SKM-1 (cell line): Measurements from ENCODE around the gene UQCR10.

Source experiments
- DNase-seq: peaks from one replicate; lab custom pipeline; 2025; ENCODE audit not compliant: unreplicated experiment; lab: John Stamatoyannopoulos, UW

UQCR10 gene

DNA sequence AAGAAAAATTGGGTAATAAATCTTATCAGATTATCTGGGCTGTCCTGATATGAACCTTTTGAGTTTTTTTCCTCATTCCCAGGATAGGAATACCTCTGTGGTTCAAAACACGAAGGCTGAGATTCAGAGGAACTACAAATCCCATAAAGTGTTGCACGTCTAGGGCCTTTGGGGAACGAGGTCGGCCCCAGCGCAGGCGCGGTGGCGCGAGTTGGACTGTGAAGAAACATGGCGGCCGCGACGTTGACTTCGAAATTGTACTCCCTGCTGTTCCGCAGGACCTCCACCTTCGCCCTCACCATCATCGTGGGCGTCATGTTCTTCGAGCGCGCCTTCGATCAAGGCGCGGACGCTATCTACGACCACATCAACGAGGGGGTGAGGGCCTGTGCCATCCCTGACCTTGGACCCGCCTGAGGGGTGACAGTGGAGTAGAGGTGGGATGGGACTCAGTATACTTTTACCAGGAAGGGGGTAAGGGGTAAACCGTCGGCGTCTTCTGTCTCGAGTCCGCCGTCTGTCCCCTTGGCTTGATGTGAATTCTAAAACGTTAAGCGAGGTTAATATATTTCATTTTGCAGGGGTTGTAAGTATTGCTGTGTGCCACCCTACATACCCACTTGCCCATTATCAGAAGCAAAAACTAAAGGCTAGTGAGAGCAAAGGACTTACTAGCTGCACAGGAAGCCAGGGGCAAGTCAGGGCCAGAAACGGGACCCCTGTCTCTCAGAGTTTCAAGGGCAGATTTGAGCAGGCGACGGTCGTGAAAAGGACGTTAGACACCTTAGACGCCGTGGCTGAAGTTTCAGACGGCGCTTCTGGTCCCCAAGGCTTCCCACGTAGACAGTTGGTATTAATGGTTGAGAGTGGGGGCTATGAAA is at the start of gene UQCR10:
TSS of gene UQCR10 (plus strand) at position 199 of the 881 bp plus-strand sequence. CDS start at position 229, 30 bp downstream.
- peak; percentile 94 for DNase-seq

DNA sequence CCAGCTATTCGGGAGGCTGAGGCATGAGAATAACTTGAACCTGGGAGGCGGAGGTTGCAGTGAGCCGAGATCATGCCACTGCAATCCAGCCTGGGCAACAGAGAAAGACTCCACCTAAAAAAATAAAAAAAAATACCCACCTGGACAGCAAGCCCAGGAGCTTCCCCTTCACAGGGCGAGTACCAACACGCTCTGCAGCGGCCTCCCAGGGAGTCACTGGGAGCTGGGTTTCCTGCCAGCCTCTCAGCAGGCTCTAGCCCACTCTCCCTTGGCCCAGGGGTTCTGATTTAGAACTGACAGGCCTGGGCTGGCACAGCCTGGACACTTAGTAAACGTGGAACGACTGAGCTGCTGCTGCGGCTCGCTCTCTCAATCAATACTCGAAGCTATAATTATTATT is 49.4 kb upstream of the UQCR10 start:
- no peak for DNase-seq

DNA sequence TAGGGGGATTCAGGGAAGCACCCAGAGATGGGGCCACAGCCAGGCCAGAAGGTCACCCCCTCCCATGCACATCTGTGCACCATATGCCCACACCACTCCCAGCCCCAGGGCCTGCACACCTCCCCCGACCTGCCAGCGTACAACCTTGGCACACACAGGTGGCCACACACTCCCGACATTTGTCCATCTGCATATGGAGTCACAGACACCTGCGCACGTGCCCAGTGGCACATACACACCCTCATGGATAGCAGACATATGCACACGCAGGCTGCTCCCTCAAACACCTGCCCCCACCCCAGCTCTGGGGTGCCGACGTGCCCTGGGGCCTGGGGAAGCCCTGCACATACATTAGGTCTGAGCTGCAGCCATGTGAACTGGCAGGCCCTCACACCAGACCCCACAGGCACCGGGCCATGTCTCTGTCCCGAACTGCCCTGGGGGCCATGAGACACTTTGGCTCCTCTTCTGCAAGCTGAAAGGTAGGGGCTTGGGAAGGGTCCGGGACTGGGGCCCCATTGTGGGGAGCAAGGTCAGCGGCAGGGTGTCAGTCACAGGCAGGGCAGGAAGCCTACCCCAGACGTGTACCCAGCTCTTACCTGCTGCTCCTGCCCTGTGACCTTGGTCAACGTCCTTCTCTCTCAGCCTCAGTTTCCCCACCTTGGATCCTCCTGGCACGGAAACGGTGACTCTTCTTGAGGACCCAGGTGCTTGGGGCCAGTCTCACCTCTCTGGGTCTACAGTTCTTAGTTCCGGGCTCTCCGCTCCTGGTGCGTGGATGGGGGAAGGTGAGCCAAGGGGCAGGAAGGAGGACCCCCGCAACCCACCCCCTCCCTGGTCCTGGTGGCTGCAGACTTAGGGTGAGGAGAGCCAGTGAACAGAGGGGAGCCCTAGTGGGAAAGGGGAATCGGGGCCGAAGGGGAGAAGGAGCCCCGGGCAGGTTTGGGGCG is 47.9 kb upstream of the UQCR10 start:
- no peak for DNase-seq

DNA sequence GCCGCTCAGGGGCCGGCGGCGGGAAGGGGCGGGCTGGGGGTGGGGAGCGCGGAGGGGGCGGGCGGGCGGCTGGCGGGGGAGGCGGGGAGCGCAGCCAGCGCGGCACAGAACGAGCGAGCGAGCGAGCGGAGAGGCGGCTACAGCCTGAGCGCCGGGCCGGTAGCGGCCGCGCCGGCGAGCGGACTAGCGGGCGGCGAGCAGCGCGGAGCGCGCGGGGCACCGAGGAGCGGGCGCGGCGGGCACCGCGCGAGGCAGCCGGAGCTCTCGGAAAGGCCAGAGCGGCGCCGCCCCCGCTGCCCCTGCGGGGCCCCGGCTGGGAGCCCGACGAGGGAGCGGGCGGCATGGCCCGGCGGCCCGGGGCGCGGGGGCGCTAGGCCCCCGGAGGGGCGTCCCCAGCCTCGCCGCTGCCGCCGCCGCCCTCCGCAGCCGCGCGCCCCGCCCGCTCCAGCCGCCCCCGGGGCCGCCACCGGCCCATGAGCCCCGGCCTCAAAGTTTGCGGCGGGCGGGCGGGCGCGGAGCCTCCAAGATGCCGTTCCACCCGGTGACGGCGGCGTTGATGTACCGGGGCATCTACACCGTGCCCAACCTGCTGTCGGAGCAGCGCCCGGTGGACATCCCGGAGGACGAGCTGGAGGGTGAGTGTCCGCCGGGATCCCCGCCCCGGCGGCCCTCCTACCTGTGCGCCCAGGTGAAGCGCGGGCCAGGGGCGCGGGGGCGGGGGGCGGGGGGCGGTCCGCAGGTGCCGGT is 47.1 kb upstream of the UQCR10 start, which contains the start of gene CABP7:
TSS of gene CABP7 (plus strand) at position 105 of the 747 bp plus-strand sequence. CDS start at position 527, 422 bp downstream.
- DNase-seq, result no peak

DNA sequence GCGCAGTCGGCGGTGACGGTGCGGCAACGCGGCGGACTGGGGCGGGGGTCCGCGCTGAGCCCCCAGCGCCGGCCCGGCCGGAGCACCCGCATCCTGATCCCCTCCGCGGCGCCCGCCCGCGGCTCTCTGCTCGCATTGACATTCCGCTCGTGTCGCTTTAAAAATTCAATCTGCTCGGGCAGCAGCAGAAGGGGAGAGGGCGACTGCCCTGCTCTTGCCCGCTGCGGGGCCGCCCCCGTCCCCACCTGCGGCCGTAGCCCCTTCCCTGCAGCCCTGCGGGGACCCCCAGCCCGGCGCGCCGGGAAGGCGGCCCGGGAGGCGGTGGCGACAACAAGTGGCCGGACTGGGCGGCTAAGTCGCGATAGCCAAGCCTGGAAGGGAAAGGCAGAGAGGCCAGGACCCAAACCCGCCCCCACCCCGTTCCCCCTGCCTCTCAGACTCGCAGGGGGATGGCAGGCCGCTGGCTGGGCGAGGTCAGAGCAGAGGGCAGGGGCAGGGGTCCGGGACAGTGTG is 46.3 kb upstream of the UQCR10 start:
- no peak for DNase-seq

DNA sequence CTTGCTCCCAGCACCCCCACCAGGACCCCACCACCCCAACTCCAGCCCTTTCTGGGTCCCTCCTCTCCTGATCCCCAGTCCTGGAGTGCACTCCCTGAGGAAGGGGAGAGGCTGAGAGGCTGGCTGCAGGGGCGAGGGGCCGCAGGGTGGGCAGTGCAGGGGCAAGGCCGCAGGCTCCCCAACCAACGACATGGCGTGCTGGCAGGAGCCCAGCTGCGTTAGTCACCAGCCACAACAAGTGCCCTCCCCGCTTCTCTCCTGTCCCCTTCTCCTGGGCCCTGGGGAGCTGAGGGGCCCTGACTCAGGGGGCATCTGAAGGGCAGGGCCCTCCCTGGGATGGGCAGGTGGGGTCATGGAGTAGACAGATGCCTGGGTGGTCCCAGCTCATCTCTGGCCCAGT is 45.0 kb upstream of the UQCR10 start:
- no peak for DNase-seq

DNA sequence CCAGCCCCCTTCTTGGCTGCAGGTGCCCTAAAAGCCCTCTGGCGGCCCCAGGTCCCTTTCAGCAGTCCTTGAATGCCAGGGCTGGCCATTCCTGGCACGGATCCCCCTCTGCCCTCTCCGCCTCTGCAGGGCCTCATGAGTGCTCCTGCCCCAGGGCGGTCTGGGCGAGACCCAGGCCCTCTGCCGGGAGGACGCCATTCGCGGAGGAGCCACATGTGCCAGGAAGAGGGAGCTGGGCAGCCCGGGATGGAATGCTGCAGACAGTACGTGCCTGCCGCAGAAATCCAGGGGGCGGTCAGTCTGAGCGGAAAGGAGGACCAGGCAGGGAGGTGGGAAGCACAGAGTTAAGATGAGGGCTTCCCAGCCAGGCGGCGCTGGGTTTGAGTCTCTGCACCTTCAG is 44.6 kb upstream of the UQCR10 start:
- no peak for DNase-seq

DNA sequence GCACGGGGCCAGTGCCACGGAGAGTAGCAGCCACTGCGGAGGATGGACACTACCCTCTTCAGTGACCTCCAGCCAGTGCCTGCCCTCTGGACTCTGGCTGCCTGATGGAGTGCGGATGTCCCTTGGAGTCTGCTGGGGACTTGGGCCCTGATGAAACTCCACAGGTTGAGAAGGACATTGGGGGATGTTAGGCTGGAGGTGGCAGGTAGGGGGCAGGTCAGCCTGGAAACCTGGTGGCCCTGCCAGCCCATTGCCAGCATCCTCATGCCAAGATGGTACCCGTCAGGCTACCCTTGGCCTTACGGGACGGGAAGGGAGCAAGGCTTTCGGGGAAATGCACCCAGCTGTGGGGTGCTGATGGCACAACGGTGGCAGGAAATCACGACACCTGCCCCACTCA is 43.4 kb upstream of the UQCR10 start:
- DNase-seq, result no peak

DNA sequence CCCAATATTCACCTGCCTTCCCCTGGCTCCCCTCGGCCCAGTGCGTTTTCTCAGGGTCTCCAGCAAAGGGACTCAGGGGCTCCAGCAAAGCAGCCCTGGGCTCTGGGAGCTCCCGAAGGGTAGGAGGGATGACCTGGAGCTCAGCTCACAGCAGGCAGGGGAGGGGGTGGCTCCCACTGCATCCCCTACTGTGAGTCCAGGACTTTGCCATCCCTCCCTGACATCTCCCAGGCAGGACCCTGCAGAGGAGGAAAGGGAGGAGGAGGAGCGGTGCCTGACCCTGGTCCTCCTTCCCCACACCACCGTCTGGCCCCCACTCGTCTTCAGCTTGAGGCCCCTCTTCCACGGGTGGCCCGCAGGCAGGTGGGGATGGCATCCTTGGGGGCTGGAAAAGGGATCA is 42.3 kb upstream of the UQCR10 start:
- no peak for DNase-seq

DNA sequence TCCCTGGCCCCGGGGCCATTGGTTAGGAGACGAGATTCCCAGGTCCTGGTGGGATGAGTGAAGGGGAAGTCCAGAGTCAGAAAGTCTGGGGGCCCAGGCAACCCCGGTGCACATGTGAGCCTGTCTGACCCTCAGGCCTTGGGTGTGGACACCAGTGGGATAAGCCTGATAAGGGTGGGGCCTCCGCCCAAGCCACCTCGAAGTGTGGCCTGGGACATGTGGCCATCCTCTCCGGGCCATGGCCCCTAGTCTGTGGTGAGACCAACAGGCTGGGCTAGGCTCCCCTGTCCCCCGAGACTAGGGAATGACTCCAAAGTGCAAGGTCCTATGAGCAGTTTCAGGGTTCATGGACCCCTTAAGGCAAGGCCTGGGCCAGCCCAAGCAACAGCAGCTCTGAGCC is 41.1 kb upstream of the UQCR10 start:
- no peak for DNase-seq

DNA sequence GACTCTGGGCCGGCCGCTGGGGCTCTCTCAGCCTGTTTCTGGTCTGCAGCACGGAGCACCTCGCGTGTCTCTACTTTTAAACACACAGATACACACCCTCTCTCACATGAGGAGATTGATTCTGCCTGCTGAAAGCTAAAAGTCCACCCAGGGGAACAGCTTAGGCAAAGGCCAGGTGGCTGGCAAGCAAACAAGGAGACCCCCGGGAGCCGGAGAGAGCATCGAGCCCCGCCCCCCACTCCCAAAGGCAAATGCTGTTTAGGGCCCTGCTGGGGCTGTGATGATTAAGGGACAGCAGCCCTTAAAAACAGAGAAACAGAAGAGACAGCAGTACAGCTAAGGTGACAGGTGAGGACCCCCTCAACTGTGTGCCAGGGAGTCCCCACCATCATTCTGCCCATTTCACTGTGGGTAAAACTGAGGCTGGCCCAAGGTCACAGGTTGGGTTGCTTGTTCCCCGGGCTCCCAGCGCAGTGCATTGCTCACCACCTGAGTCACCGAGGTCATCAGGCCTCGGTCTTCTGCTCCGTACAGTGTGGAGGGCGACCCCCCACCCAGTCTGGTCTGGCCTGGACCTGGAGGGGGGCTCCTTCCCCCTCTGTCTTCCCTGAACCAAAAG is 40.5 kb upstream of the UQCR10 start:
- DNase-seq, result no peak

DNA sequence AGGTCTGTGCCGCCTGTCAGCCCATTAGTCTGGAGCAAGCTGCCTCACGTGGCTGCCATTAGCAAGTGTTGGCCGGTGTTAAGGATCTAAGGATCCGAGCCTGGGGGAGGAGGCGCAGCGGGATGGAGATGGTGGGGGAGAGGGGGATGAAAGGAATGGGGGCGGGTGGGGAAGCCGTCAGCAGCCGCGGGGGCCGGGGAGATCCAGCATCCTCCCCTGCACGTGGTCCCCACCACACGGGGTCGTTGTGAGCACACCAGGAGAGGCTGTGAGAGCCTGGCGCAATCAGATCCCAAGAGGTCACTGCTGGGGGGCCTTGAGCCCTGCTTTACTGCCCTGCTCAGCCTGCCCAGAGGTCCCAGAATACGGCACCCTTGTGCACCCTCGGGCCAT is 40.0 kb upstream of the UQCR10 start:
- DNase-seq, result no peak

DNA sequence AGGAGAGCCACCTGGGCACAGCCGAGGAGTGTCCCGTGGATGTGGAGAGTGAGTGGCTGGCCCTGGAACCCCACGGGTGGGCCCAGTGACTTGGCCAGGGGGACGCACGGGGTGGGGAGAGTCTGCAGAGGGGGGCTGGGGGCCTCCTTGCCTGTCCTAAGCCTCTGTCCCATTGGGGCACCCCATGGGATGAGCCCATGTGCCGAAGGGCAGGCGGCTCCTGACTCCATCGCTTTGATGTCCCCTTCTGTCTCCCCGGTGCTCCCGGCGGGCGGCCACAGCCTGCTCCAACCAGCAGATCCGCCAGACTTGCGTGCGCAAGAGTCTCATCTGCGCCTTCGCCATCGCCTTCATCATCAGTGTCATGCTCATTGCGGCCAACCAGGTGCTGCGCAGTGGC is 38.0 kb upstream of the UQCR10 start:
- DNase-seq, result no peak

DNA sequence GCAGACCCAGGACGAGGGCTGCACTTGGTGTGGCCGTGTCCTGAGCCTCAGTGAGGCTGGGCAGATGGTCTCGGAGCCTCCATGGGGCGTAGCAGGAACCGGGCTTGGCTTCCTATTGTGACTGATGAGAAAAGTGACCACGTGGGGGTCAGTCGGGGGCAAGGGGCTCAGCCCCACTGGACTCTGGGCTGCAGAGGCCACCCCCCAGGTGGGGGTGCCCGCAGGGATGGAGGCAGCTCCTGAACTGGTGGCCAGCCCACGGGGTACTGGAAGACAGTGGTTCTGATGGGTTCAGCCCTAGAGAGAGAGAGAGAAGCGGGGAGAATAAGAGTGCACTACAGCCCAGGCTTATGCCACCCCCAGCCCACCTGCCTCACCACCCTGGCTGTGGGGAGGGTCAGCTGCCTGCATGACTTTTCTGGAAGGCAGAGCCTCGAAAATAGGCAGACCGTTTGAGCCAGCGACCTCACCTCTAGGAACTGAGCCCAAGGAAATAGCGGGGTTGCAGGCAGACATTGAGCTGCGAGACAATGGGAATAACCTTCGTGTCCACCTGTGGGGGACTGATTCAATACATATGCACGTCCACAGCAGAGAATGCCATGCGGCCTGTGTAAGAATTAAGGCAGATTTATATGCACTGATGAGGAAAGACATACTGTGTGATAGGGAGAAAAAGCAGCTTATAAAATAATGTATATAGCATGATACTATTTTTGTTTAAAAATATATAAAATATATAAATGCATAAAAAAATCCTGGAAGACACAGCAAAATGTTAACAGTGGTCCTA is 35.9 kb upstream of the UQCR10 start:
- DNase-seq, result no peak

DNA sequence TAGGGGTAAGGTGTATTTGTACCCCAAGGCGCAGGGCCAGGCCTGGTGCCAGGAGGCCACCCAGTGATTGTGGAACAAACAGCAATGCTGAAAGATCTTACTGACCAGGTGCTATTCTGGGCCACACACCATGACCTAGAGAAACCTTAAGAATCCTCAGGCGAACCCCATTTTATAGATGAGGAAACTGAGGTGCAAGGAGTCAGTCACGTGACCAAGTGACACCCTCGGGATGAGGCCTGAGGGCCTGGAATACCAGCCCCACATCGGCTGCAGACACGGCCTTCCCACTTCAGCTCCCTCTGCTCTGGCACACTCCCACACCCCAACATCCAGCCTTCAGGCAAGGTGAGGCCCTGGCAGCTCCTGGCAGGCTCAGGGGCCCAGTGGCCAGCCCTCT is 34.3 kb upstream of the UQCR10 start:
- DNase-seq, result no peak

DNA sequence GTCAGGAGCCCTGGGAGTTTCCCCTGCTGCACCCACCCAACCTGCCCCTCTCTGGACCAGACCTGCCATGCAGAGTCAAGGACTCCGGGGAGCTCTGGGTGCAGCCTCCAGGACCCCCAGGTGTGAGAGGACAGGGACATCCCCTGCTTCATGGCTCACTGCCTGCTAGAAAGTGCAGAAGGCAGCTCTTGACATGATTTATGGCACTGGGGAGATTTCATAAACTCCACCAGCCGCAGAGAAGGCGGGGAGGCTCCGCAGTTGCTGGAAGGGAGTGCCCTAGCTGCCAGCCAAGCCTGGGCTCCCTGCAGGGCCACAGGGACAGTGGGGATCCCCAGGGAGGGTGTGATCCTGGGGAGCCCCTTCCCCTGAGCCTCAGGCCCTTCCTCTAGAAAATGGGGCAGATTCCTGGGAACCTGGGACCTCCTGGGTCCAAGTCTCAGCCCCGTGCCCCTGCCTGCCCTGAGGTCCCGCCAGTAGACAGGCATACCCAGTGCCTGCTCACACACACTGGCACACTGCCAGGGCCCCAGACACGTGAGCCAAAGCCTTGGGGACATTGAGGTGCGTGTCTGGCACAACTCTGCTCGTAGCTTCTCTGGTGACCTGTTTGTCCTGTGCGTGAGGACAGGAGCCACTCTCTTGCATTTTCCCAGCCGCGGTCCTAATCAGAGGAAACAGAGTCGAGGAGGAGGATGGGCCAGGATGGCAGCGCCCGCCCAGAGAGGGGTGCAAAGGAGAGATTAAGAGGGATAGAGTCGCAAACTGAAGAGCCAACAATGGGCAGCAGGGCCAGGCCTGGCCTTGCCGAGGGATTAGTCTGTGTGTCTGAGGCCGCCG is 33.6 kb upstream of the UQCR10 start:
- no peak for DNase-seq

DNA sequence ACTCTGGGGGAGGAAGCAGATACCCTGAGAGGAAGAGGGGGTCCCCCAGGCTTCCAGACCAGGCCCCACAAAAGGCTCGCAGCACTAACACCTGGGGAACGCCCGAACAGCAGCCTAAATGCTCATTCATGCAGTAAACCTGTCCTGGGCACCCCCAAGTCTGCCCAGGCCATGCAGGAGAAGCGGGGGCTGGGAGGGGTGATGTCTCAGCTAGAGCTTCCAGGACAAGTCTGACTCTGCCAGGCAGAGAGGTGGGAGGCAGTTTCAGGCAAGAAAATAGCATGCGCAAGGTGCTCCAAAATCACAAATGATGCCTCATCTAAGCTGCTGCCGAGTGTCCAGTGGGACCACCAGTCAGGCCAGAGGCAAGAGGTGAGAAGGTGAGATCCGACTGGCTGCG is 32.8 kb upstream of the UQCR10 start:
- DNase-seq, result no peak

DNA sequence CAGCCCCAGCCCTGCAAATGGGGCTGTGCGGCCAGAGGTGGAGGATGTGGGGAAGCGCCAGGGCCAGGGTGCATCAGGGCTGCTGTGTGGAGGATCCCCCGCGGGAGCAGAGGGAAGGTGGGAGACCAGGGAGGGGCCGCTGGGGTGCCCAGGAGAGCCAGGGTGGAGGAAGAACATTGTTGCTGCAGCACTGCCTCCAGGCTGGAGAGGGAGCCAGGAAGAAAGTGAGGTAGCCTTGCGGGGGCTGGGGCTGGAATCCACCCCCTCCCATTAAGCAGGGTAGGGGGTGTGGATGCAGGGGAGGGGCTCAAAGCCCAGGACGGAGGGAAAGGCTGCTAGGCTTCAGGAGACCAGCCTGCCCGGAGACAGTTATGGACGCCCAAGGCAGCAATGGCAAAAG is 32.3 kb upstream of the UQCR10 start:
- DNase-seq, result no peak

DNA sequence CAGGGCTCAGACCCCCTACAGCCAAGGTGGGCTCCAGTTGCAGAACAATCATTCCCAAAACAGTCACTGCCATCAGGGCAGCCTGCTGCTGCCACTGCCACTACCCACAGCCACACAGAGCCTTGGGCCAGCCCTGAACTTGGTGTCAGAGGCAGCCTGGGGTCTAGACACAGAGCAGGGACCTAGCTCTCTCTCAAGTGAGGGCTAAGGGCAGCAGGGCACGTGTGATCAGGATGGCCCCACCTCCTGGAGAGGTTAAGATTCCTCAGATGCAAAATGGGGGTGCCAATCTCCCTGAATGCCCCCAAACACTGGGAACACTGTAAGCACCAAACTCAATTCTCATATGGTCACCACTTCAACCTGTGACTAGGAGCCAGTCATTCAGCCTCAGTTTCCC is 31.8 kb upstream of the UQCR10 start:
- DNase-seq, result no peak
